ENCODE measurements around the gene DTNB.

Gene DTNB

GRCh38 chr2:25375371-25375988, 297.9 kb downstream of the DTNB start:
- TF ChIP-seq CTCF (IDR thresholded peaks at IDR 0.05; ENCODE audit: low read depth, low read length) = no peak
- DNase-seq (ENCODE audit: extremely low read depth, low read depth) = no peak

GRCh38 chr2:25374827-25375226, 298.6 kb downstream of the DTNB start:
- no peak for TF ChIP-seq CTCF (IDR thresholded peaks at IDR 0.05; ENCODE audit: low read depth, low read length)
- DNase-seq (ENCODE audit: extremely low read depth, low read depth) = no peak

GRCh38 chr2:25374411-25374810, 299.0 kb downstream of the DTNB start:
- no peak for DNase-seq (ENCODE audit: extremely low read depth, low read depth)
- TF ChIP-seq CTCF (IDR thresholded peaks at IDR 0.05; ENCODE audit: low read depth, low read length) = no peak

- DNase-seq (ENCODE audit: extremely low read depth, low read depth) = no peak
- no peak for TF ChIP-seq CTCF (IDR thresholded peaks at IDR 0.05; ENCODE audit: low read depth, low read length)
Observed at GRCh38 chr2:25373269-25373981, 300.0 kb downstream of the DTNB start.

GRCh38 chr2:25372405-25373268, 300.7 kb downstream of the DTNB start:
- no peak for DNase-seq (ENCODE audit: extremely low read depth, low read depth)
- no peak for TF ChIP-seq CTCF (IDR thresholded peaks at IDR 0.05; ENCODE audit: low read depth, low read length)

- no peak for DNase-seq (ENCODE audit: extremely low read depth, low read depth)
- TF ChIP-seq CTCF (IDR thresholded peaks at IDR 0.05; ENCODE audit: low read depth, low read length) = no peak
Observed at GRCh38 chr2:25371253-25372241, 301.8 kb downstream of the DTNB start.
